GM20000 (cell line): ENCODE data around the gene PRSS37.
"Not testable (repeated sequence)": the region's sequence is repeated elsewhere in the genome, so short reads cannot be mapped to it uniquely, and the experiment has no call there.

Source experiments
- DNase-seq: peaks from one replicate; pipeline ENCODE4 v3.0.0; 2012; ENCODE audit warnings: low spot score
- TF ChIP-seq, protein P1 (sequence below): IDR thresholded peaks from 2 replicates; pipeline ENCODE4 v1.5.1; 2012; ENCODE audit warnings: mild to moderate bottlenecking, control low read depth; ENCODE audit errors: extremely low read depth, missing control alignments

The PRSS37 gene

GRCh38 chr7:141842904-141843303 is 1.6 kb upstream of the PRSS37 start:
- TF ChIP-seq, protein P1, sequence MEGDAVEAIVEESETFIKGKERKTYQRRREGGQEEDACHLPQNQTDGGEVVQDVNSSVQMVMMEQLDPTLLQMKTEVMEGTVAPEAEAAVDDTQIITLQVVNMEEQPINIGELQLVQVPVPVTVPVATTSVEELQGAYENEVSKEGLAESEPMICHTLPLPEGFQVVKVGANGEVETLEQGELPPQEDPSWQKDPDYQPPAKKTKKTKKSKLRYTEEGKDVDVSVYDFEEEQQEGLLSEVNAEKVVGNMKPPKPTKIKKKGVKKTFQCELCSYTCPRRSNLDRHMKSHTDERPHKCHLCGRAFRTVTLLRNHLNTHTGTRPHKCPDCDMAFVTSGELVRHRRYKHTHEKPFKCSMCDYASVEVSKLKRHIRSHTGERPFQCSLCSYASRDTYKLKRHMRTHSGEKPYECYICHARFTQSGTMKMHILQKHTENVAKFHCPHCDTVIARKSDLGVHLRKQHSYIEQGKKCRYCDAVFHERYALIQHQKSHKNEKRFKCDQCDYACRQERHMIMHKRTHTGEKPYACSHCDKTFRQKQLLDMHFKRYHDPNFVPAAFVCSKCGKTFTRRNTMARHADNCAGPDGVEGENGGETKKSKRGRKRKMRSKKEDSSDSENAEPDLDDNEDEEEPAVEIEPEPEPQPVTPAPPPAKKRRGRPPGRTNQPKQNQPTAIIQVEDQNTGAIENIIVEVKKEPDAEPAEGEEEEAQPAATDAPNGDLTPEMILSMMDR: no peak
- DNase-seq: no peak

- no peak for DNase-seq
- TF ChIP-seq, protein P1: no peak
Measured at GRCh38 chr7:141840708-141841107, 577 bp downstream of the PRSS37 start.

- TF ChIP-seq, protein P1: no peak
- DNase-seq: no peak
Measured at GRCh38 chr7:141839256-141839655, 2.0 kb downstream of the PRSS37 start.

- no peak for DNase-seq
- TF ChIP-seq, protein P1: no peak
Measured at GRCh38 chr7:141838581-141838980, 2.7 kb downstream of the PRSS37 start.

DNA sequence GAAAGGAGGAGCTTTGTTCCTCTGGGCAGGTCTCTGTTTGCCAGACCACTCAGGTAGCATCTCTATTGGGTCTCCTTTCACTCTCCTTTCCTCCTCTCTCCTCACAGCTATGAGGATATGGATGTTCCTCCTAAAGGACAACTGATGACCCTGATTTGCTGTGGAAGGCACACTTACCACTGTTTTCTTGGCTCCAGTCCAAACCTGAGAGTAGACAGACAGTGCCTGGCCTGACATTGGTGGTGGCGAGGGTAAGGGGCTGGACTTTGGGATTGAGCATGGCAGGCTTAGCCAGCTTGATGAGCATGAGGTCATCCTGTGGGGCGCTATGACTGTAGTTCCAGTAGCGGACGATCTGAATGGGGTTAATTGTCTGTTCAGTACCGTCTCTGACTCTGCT is 3.6 kb downstream of the PRSS37 start:
- TF ChIP-seq, protein P1: no peak

GRCh38 chr7:141822432-141822831 is 18.9 kb downstream of the PRSS37 start:
- DNase-seq: not testable (repeated sequence)

More for the DNA sequence above, 3.6 kb downstream of the PRSS37 start:
- DNase-seq: no peak

GRCh38 chr7:141820067-141820466 is 21.2 kb downstream of the PRSS37 start:
- TF ChIP-seq, protein P1: no peak
- no peak for DNase-seq

- TF ChIP-seq, protein P1: no peak
- DNase-seq: no peak
Measured at GRCh38 chr7:141792526-141792925, 48.8 kb downstream of the PRSS37 start.
